Omental fat pad (tissue), 4 donors: Measurements from ENCODE around the gene PHF12. TPM values are rescaled to one million over a fixed set of nuclear protein-coding genes. Genes with fewer than 3 reads are reported as not detected.
"Not testable (repeated sequence)": the region's sequence is repeated elsewhere in the genome, so short reads cannot be mapped to it uniquely, and the experiment has no call there.

Experiments used
- ATAC-seq: fragments of 150-250 bp; one replicate; pipeline ENCODE4 v1.9.1; 2016; ENCODE audit warnings: mild to moderate bottlenecking, moderate library complexity; ENCODE audit not compliant: low FRiP score
- DNase-seq: peaks from one replicate; pipeline ENCODE4 v3.0.0-alpha.2; 2019; ENCODE audit warnings: low spot score
- CTCF ChIP-seq, 3 donors: fragments of 450-650 bp; IDR thresholded peaks; one replicate each; pipeline ENCODE4 v1.5.1; 2016 to 2017; ENCODE audit warnings: antibody characterized with exemption in 3 of 3, mild to moderate bottlenecking in 3 of 3, moderate library complexity in 2 of 3
- total RNA-seq, 4 donors: library from RNA; depleted of rRNA; stranded (reverse); fragments of >200 nt; gene quantifications; one replicate each; pipeline ENCODE4 v1.1.0, GENCODE V29; 2016

Gene PHF12
- total RNA-seq, 4 donors from 2014 or later = 15.6 to 47.1 (median 27.6) TPM

- DNase-seq (no peak), ATAC-seq (no peak)
- TF ChIP-seq CTCF (IDR thresholded peaks at IDR 0.05) = no peak
These were observed 52.8 kb downstream of the PHF12 start for GRCh38 chr17:28898527-28898955.

GRCh38 chr17:28897769-28898526 is 53.4 kb downstream of the PHF12 start:
- ATAC-seq (no peak), DNase-seq (no peak)
- no peak for TF ChIP-seq CTCF (IDR thresholded peaks at IDR 0.05)

GRCh38 chr17:28896884-28897768 is 54.2 kb downstream of the PHF12 start, which contains the start of gene FLOT2:
Gene FLOT2, minus strand, starts transcription at chr17:28897733. Its CDS starts 159 bp downstream, at chr17:28897574.
- DNase-seq (peak; percentile 59), ATAC-seq (peak; percentile 94)

GRCh38 chr17:28896491-28896883 is 54.8 kb downstream of the PHF12 start:
- DNase-seq (no peak), ATAC-seq (no peak)
- no peak for TF ChIP-seq CTCF (IDR thresholded peaks at IDR 0.05)

More at GRCh38 chr17:28896884-28897768, 54.2 kb downstream of the PHF12 start, which contains the start of gene FLOT2:
- peak in 1 of 3 donors; percentile 6 for TF ChIP-seq CTCF (IDR thresholded peaks at IDR 0.05)

GRCh38 chr17:28895794-28896447 is 55.4 kb downstream of the PHF12 start:
- DNase-seq = no peak
- TF ChIP-seq CTCF (IDR thresholded peaks at IDR 0.05) = no peak
- no peak for ATAC-seq

- not testable (repeated sequence) for DNase-seq, ATAC-seq
These were observed 57.8 kb downstream of the PHF12 start for GRCh38 chr17:28893248-28894183.
